Bladder microvascular endothelial cell (primary cell): ENCODE measurements around the gene SHROOM1. TPM values are rescaled to one million over a fixed set of nuclear protein-coding genes. Genes with fewer than 3 reads are reported as not detected.

Source experiments
- total RNA-seq: library from RNA; depleted of rRNA; stranded (reverse); fragments of >200 nt; gene quantifications from 2 replicates; pipeline ENCODE4 v1.2.3, GENCODE V29; 2014

SHROOM1 gene
- total RNA-seq = 4.4 and 5.2 TPM in 2 replicates

GRCh38 chr5:132830436-132831094 is at the start of gene SHROOM1:
SHROOM1 (minus strand) TSS chr5:132830647; CDS start chr5:132826140, 4,507 bp downstream.

GRCh38 chr5:132873119-132873929 is 42.9 kb upstream of the SHROOM1 start, which contains the start of gene LEAP2:
LEAP2 (plus strand) TSS chr5:132873668; CDS start chr5:132873695, 27 bp downstream.

GRCh38 chr5:132866342-132867045 is 36.0 kb upstream of the SHROOM1 start, which contains the start of the genes GDF9 and UQCRQ:
GDF9 (minus strand) TSS chr5:132866469; CDS start chr5:132864533, 1,936 bp downstream.
UQCRQ (plus strand) TSS chr5:132866642; CDS start chr5:132866882, 240 bp downstream.

GRCh38 chr5:132812781-132813598 is 17.5 kb downstream of the SHROOM1 start, which contains the start of gene SOWAHA:
SOWAHA (plus strand) TSS chr5:132813302; CDS start chr5:132813622, 320 bp downstream.

GRCh38 chr5:132777209-132778069 is 53.0 kb downstream of the SHROOM1 start, which contains the start of gene SEPTIN8:
SEPTIN8 (minus strand) TSS chr5:132777239; CDS start chr5:132777137, 102 bp downstream.

Other genes with a start within 250 kb of the SHROOM1 start
- not detected in 2 replicates for gene IL13, start 172.5 kb downstream of the SHROOM1 start, total RNA-seq
- not detected in 2 replicates for gene IL4, start 156.7 kb downstream of the SHROOM1 start, total RNA-seq
- 4.2 and 12.3 TPM in 2 replicates for gene KIF3A, start 93.1 kb downstream of the SHROOM1 start, total RNA-seq
- gene CCNI2, start 83.2 kb downstream of the SHROOM1 start, total RNA-seq = under 0.01 and 0.06 TPM in 2 replicates
- 37.6 and 70.4 TPM in 2 replicates for gene SEPTIN8, start 53.4 kb downstream of the SHROOM1 start, total RNA-seq
- gene SOWAHA, start 17.3 kb downstream of the SHROOM1 start, total RNA-seq = not detected in 2 replicates
- not detected in 2 replicates for gene GDF9, start 35.8 kb upstream of the SHROOM1 start, total RNA-seq
- gene UQCRQ, start 36.0 kb upstream of the SHROOM1 start, total RNA-seq = 78.4 and 98.4 TPM in 2 replicates
- gene LEAP2, start 43.0 kb upstream of the SHROOM1 start, total RNA-seq = under 0.01 and 0.38 TPM in 2 replicates
- gene AFF4, start 133.0 kb upstream of the SHROOM1 start, total RNA-seq = 15.2 and 43.6 TPM in 2 replicates
- 16.4 and 18.3 TPM in 2 replicates for gene ZCCHC10, start 195.9 kb upstream of the SHROOM1 start, total RNA-seq
- gene HSPA4, start 221.4 kb upstream of the SHROOM1 start, total RNA-seq = 55.2 and 139 TPM in 2 replicates